NB4 (cell line): ENCODE results near the gene RAB4B.

ENCODE experiments used
- TF ChIP-seq, protein P1 (sequence below): IDR thresholded peaks from one replicate; pipeline ENCODE4 v1.5.1; 2012; ENCODE audit warnings: low read depth, low read length
- TF ChIP-seq, protein P2 (sequence below): IDR thresholded peaks from 2 replicates; pipeline ENCODE4 v1.6.1; 2011; ENCODE audit warnings: low read depth, low read length

DNA sequence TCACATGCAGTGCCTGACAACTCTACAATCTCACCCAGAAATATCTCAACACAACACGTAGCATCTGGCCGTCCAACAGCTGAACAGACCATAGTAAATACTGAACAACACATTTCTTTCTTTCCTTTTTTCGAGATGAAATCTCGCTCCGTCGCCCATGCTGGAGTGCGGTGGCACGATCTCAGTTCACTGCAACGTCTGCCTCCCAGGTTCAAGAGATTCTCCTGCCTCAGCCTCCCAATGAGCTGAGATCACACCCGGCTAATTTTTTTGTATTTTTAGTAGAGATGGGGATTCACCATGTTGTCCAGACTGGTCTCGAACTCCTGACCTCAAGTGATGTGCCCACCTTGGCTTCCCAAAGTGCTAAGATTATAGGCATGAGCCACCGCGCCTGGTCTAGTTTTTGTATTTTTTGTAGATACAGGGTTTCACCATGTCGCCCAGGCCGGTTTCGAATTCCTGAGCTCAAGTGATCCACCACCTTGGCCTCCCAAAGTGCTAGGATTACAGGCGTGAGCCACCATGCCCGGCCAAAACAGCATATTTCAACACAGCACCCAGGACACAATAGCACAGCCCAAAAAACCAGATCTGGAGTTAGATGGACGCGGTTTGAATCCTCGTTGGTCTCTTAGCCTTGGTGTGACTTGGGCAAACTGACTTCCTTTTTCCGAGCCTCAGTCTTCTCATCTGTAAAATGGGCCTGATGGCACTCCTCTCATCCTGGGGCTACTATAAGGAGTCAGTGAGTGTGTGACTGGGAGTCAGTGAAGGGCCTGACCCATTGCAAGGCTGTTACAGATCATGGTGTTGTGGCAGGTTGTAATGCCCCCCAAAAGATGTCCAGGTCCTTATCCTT, 49.6 kb downstream of the RAB4B start:
- TF ChIP-seq, protein P1, sequence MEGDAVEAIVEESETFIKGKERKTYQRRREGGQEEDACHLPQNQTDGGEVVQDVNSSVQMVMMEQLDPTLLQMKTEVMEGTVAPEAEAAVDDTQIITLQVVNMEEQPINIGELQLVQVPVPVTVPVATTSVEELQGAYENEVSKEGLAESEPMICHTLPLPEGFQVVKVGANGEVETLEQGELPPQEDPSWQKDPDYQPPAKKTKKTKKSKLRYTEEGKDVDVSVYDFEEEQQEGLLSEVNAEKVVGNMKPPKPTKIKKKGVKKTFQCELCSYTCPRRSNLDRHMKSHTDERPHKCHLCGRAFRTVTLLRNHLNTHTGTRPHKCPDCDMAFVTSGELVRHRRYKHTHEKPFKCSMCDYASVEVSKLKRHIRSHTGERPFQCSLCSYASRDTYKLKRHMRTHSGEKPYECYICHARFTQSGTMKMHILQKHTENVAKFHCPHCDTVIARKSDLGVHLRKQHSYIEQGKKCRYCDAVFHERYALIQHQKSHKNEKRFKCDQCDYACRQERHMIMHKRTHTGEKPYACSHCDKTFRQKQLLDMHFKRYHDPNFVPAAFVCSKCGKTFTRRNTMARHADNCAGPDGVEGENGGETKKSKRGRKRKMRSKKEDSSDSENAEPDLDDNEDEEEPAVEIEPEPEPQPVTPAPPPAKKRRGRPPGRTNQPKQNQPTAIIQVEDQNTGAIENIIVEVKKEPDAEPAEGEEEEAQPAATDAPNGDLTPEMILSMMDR = no peak
- TF ChIP-seq, protein P2, sequence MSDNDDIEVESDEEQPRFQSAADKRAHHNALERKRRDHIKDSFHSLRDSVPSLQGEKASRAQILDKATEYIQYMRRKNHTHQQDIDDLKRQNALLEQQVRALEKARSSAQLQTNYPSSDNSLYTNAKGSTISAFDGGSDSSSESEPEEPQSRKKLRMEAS = no peak
